Upper lobe of left lung (tissue), 4 donors: ENCODE data around the gene TNFSF11.

Experiments used
- POLR2AphosphoS5 ChIP-seq, 2 donors: sonication (generic); formaldehyde crosslinking; IDR thresholded peaks; one replicate each; pipeline ENCODE4 v1.5.1; 2017; ENCODE audit warnings: antibody characterized with exemption in 2 of 2
- TF ChIP-seq, protein P1 (sequence below), 6 experiments: fragments of 450-650 bp in 4 of 6; fragments of 200-600 bp in 2 of 6; sonication (generic) in 2 of 6; IDR thresholded peaks; one replicate each; pipeline ENCODE4 v1.5.1; 2016 to 2019; ENCODE audit warnings: antibody characterized with exemption in 6 of 6

DNA sequence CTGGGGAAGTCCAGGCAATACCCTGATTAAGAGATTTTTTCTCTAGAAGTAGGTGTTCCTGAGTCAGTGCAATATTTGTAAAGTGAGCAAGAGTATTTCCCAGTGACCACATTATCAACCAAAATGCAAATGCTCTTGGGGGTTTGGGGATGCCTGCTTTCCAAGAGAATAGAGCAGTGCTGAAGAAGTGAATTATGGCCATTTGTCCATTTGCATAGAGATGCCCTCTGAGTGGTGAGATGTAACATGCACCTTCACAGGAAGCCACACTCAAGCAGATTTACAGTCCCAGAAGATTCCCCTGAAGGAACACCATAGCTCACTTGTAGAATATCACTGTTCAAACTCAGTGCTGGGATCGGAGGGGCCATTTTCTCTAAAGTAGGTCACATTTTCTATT, 71.8 kb downstream of the TNFSF11 start:
- TF ChIP-seq, protein P1, sequence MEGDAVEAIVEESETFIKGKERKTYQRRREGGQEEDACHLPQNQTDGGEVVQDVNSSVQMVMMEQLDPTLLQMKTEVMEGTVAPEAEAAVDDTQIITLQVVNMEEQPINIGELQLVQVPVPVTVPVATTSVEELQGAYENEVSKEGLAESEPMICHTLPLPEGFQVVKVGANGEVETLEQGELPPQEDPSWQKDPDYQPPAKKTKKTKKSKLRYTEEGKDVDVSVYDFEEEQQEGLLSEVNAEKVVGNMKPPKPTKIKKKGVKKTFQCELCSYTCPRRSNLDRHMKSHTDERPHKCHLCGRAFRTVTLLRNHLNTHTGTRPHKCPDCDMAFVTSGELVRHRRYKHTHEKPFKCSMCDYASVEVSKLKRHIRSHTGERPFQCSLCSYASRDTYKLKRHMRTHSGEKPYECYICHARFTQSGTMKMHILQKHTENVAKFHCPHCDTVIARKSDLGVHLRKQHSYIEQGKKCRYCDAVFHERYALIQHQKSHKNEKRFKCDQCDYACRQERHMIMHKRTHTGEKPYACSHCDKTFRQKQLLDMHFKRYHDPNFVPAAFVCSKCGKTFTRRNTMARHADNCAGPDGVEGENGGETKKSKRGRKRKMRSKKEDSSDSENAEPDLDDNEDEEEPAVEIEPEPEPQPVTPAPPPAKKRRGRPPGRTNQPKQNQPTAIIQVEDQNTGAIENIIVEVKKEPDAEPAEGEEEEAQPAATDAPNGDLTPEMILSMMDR (IDR thresholded peaks at IDR 0.05) = no peak
- no peak for TF ChIP-seq POLR2AphosphoS5 (IDR thresholded peaks at IDR 0.05)
